Thoracic aorta (tissue), 2 donors: ENCODE data around the gene SLC37A3. TPM values are rescaled to one million over a fixed set of nuclear protein-coding genes. Genes with fewer than 3 reads are reported as not detected.

Experiments used
- ATAC-seq: fragments of 150-250 bp; one replicate; pipeline ENCODE4 v1.8.0; 2017; ENCODE audit warnings: low read depth; ENCODE audit not compliant: insufficient number of reproducible peaks, low FRiP score
- DNase-seq: peaks from one replicate; pipeline ENCODE4 v3.0.0-alpha.2; 2020; ENCODE audit warnings: low spot score
- H3K27ac ChIP-seq, 2 donors: fragments of 200-600 bp; sonication (generic); 1 replicate in 1 of 2; 2 replicates in 1 of 2; pipeline ENCODE4 v1.5.1; 2016; ENCODE audit warnings: mild to moderate bottlenecking in 2 of 2, moderate library complexity in 2 of 2
- H3K27me3 ChIP-seq: fragments of 200-600 bp; sonication (generic); replicated peaks from 2 replicates; pipeline ENCODE4 v1.6.0; 2016; ENCODE audit warnings: mild to moderate bottlenecking; ENCODE audit not compliant: insufficient read depth
- H3K36me3 ChIP-seq: fragments of 200-600 bp; sonication (generic); one replicate; pipeline ENCODE4 v1.5.1; 2016
- H3K4me1 ChIP-seq, 2 donors: fragments of 200-600 bp; sonication (generic); 1 replicate in 1 of 2; 2 replicates in 1 of 2; pipeline versions ENCODE4 v1.5.1 to v1.6.0; 2016; ENCODE audit warnings: low read depth in 2 of 2, mild to moderate bottlenecking in 1 of 2; ENCODE audit not compliant: control insufficient read depth in 1 of 2
- H3K4me3 ChIP-seq: fragments of 200-600 bp; sonication (generic); 2 replicates; pipeline ENCODE4 v1.5.1; 2016; ENCODE audit warnings: mild to moderate bottlenecking
- H3K9me3 ChIP-seq: fragments of 200-600 bp; sonication (generic); 2 replicates; pipeline ENCODE4 v1.5.1; 2016
- total RNA-seq, 2 donors: library from RNA; depleted of rRNA; stranded (reverse); fragments of >200 nt; gene quantifications; one replicate each; pipeline versions ENCODE4 v1.1.0 to v1.2.3, GENCODE V29; 2016
- TF ChIP-seq, protein P1 (sequence below): fragments of 200-600 bp; sonication (generic); IDR thresholded peaks from one replicate; pipeline ENCODE4 v1.5.1; 2019; ENCODE audit warnings: antibody characterized with exemption

The SLC37A3 gene
- total RNA-seq, 2 donors from 2014 or later, result 66.5 to 83.2 TPM

DNA sequence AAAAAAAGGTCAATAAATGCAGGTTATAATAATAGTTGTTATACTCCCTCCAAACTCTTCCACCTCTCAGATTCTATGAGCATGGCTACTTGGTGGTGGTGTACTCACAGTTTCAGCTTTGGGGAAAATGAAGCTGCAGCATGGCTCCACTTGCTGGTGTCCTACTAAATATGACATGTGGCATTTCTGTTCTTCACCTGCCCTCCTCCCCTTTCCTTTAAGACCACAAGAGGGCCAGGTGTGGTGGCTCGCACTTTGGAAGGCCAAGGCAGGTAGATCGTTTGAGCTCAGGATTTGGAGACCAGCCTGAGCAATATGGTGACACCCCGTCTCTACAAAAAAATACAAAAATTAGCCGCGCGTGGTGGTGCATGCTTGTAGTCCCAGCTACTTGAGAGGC is 101.1 kb downstream of the SLC37A3 start:
- no peak for ATAC-seq
- DNase-seq, result no peak
- TF ChIP-seq, protein P1, sequence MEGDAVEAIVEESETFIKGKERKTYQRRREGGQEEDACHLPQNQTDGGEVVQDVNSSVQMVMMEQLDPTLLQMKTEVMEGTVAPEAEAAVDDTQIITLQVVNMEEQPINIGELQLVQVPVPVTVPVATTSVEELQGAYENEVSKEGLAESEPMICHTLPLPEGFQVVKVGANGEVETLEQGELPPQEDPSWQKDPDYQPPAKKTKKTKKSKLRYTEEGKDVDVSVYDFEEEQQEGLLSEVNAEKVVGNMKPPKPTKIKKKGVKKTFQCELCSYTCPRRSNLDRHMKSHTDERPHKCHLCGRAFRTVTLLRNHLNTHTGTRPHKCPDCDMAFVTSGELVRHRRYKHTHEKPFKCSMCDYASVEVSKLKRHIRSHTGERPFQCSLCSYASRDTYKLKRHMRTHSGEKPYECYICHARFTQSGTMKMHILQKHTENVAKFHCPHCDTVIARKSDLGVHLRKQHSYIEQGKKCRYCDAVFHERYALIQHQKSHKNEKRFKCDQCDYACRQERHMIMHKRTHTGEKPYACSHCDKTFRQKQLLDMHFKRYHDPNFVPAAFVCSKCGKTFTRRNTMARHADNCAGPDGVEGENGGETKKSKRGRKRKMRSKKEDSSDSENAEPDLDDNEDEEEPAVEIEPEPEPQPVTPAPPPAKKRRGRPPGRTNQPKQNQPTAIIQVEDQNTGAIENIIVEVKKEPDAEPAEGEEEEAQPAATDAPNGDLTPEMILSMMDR, result no peak

DNA sequence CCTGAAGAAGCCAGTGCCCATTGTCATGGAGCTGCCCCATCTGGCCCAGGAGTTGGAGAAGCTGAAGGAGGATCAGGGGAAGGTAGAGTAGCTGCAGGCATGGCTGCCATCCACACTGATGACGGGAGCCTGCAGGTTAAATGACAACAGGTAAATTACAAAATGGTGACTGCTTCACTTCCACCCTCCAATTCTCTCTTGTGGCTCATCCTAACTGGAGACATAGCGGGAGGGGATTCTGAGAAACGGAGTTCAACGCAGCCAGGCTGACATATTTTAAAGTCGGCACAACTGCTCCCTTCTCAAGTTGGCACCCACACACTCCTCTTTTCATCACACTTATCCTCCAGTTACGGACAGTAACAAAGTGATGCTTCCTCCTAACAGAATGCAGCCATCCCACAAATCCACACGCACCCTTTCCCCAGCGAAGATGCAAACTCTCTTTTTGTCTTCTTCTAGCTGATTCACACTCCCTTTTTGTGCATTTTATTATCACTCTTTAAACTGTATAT is 103.0 kb downstream of the SLC37A3 start:
- DNase-seq (no peak), ATAC-seq (no peak)
- Histone ChIP-seq H3K4me3 (no peak overlapping the region), H3K36me3 (no peaks in the 10 kb centered on the region), H3K4me1 (no peaks in the 10 kb centered on the region), H3K9me3 (no peaks in the 10 kb centered on the region), H3K27me3 (no peaks in the 10 kb centered on the region), H3K27ac (no peak overlapping the region)
- TF ChIP-seq, protein P1, result no peak

More for the DNA sequence above, 101.1 kb downstream of the SLC37A3 start:
- H3K4me1 ChIP-seq, result no peaks in the 10 kb centered on the region
- no peak overlapping the region for H3K4me3 ChIP-seq
- H3K9me3 ChIP-seq, result no peaks in the 10 kb centered on the region
- H3K36me3 ChIP-seq, result no peaks in the 10 kb centered on the region
- no peak overlapping the region for H3K27ac ChIP-seq
- H3K27me3 ChIP-seq, result no peaks in the 10 kb centered on the region

DNA sequence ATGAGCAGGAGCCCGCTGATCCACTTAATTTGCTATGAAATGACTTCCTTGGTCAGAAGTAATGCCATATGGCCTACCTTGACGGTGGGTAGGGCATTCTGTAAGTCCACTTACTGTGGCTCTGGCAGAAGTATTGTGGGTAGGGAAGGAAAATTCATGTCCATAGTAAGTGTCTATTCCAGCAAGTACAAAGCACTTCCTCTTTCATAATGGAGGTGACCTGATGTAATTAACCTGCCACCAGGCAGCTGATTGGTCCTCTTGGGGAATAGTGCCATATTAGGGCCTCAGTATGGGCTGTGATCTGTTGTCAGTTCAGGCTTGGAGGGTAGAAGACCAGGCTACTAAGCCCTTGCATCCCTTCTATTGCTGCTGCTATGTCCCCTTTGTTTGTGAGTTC is 103.9 kb downstream of the SLC37A3 start:
- Histone ChIP-seq H3K27me3 (no peaks in the 10 kb centered on the region), H3K27ac (no peak overlapping the region), H3K36me3 (no peaks in the 10 kb centered on the region), H3K4me3 (no peak overlapping the region), H3K9me3 (no peaks in the 10 kb centered on the region), H3K4me1 (no peaks in the 10 kb centered on the region)
- TF ChIP-seq, protein P1, result no peak
- ATAC-seq (no peak), DNase-seq (no peak)

DNA sequence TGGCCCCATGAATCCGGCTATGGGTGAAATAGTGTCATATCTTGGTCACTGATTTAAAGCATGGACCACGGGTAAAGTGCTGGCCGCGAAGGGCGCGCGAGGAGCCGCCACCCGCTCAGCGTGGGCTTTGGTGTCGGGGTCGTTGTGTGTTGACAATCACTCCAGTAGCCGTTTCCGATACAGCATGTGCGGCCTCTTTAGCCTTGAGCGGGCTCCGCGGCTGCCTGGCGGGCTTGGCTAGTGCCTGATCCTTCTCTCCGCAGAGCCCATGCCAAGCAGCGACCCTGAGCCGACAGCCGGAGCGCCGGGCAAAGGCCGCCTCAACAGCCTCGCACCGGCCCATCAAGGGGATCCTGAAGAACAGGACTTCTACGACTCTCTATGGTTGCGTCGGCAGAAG is 105.9 kb downstream of the SLC37A3 start:
- H3K27me3 ChIP-seq, result no peaks in the 10 kb centered on the region
- no peak overlapping the region for H3K27ac ChIP-seq
- ATAC-seq (no peak), DNase-seq (no peak)
- TF ChIP-seq, protein P1, result no peak
- H3K9me3 ChIP-seq, result no peaks in the 10 kb centered on the region
- no peaks in the 10 kb centered on the region for H3K4me1 ChIP-seq
- H3K4me3 ChIP-seq, result no peak overlapping the region
- no peaks in the 10 kb centered on the region for H3K36me3 ChIP-seq

DNA sequence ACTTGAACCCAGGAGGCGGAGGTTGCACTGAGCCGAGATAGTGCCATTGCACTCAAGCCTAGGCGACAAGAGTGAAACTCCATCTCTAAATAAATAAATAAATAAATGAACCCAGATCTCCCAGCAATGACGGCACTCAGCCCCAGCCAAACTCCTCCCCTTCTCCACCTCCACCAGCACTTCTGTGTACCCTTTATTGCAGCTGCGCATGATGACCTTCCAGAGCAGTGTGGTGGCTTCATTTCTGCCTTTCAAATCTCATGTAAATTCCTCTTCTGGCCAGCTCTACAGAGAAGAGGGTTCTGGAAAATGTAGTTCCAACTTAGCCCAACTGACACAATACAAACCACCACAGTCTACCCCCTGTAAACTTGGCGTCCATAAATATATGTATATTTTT is 108.5 kb downstream of the SLC37A3 start:
- H3K36me3 ChIP-seq, result no peaks in the 10 kb centered on the region
- TF ChIP-seq, protein P1, result no peak
- ATAC-seq (no peak), DNase-seq (no peak)
- no peak overlapping the region for H3K4me3 ChIP-seq
- no peaks in the 10 kb centered on the region for H3K27me3 ChIP-seq
- no peaks in the 10 kb centered on the region for H3K9me3 ChIP-seq
- H3K4me1 ChIP-seq, result no peaks in the 10 kb centered on the region
- no peak overlapping the region for H3K27ac ChIP-seq
